IMR-90 (cell line): Measurements from ENCODE around the gene PMEPA1. TPM values are rescaled to one million over a fixed set of nuclear protein-coding genes. Genes with fewer than 3 reads are reported as not detected.

ENCODE experiments used
- ATAC-seq: fragments of 200-7000 bp; cut with Tn5 transposase; 2 replicates; pipeline ENCODE4 v1.9.1; 2020; ENCODE audit warnings: low read depth, mild to moderate bottlenecking, moderate library complexity
- BruUV-seq: library from RNA; stranded (reverse); fragments of 400-500 nt; replicated peaks from 2 replicates; lab custom pipeline; 2021; lab: Mats Ljungman, UMichigan
- CTCF ChIA-PET: fragments of 300-600 bp; formaldehyde crosslinking; extraction: SDS; loops from one replicate; lab custom pipeline; 2021; ENCODE audit warnings: antibody characterized with exemption; lab: Yijun Ruan, JAX
- POLR2A ChIA-PET: fragments of 300-600 bp; sonication (Branson Sonifier 250); formaldehyde crosslinking; loops from one replicate; lab custom pipeline; 2022; ENCODE audit warnings: antibody characterized with exemption; ENCODE audit not compliant: unreplicated experiment; lab: Charles Lee
- DNase-seq: peaks from one replicate; pipeline ENCODE4 v3.0.0; 2013
- H2AFZ ChIP-seq: replicated peaks from 2 replicates; pipeline ENCODE3; 2013; ENCODE audit warnings: low read length, mild to moderate bottlenecking; ENCODE audit not compliant: poor library complexity
- H2AK5ac ChIP-seq: 2 replicates; pipeline ENCODE4 v1.6.1; 2013; ENCODE audit warnings: low read depth, low read length, inconsistent platforms
- H2AK9ac ChIP-seq: replicated peaks from 2 replicates; pipeline ENCODE3; 2013; ENCODE audit warnings: mild to moderate bottlenecking, low read depth, low read length, moderate library complexity; ENCODE audit not compliant: poor library complexity
- H2BK120ac ChIP-seq: 2 replicates; pipeline ENCODE4 v1.6.1; 2013; ENCODE audit warnings: low read depth, low read length, inconsistent platforms
- H2BK15ac ChIP-seq: 3 replicates; pipeline ENCODE4 v1.6.1; 2013; ENCODE audit warnings: low read depth, low read length, inconsistent platforms
- H2BK20ac ChIP-seq: 2 replicates; pipeline ENCODE4 v1.6.1; 2013; ENCODE audit warnings: low read depth, mild to moderate bottlenecking, inconsistent platforms, low read length, moderate library complexity
- H2BK5ac ChIP-seq: 2 replicates; pipeline ENCODE4 v1.6.1; 2013; ENCODE audit warnings: mild to moderate bottlenecking, low read depth, low read length, inconsistent platforms; ENCODE audit not compliant: poor library complexity, severe bottlenecking
- H3K14ac ChIP-seq: replicated peaks from 2 replicates; pipeline ENCODE4 v1.6.1; 2013; ENCODE audit warnings: low read depth, low read length, inconsistent platforms
- H3K18ac ChIP-seq: 2 replicates; pipeline ENCODE4 v1.6.1; 2013; ENCODE audit warnings: low read depth, low read length, control low read depth
- H3K23ac ChIP-seq: 2 replicates; pipeline ENCODE4 v1.6.1; 2013; ENCODE audit warnings: low read depth, low read length, inconsistent platforms
- H3K27ac ChIP-seq: 2 replicates; pipeline ENCODE4 v1.5.1; 2013; ENCODE audit warnings: mild to moderate bottlenecking, control low read depth, low read length; ENCODE audit not compliant: insufficient read depth
- H3K27me3 ChIP-seq: 2 replicates; pipeline ENCODE4 v1.6.1; 2013; ENCODE audit warnings: low read length; ENCODE audit not compliant: control insufficient read depth, insufficient read depth
- H3K36me3 ChIP-seq: 2 replicates; pipeline ENCODE4 v1.6.1; 2013; ENCODE audit warnings: low read length, mixed read lengths; ENCODE audit not compliant: control insufficient read depth, insufficient read depth
- H3K4ac ChIP-seq: 2 replicates; pipeline ENCODE4 v1.6.1; 2013; ENCODE audit warnings: low read depth, low read length, inconsistent platforms
- H3K4me1 ChIP-seq: 2 replicates; pipeline ENCODE4 v1.6.1; 2013; ENCODE audit warnings: low read length, mixed read lengths; ENCODE audit not compliant: control insufficient read depth, insufficient read depth
- H3K4me2 ChIP-seq: 2 replicates; pipeline ENCODE4 v1.6.1; 2013; ENCODE audit warnings: low read depth, mild to moderate bottlenecking, control low read depth, low read length, moderate library complexity
- H3K4me3 ChIP-seq: 2 replicates; pipeline ENCODE4 v1.5.1; 2013; ENCODE audit warnings: low read depth, mild to moderate bottlenecking, control low read depth, low read length, moderate library complexity; ENCODE audit not compliant: insufficient read depth
- H3K56ac ChIP-seq: 2 replicates; pipeline ENCODE4 v1.6.1; 2013; ENCODE audit warnings: low read length, inconsistent platforms; ENCODE audit not compliant: insufficient read depth; ENCODE audit errors: extremely low read depth
- H3K79me1 ChIP-seq, 2 experiments: 2 replicates each; pipeline ENCODE4 v1.6.1; 2013; ENCODE audit warnings: low read length in 2 of 2, inconsistent platforms in 1 of 2, low read depth in 1 of 2
- H3K9ac ChIP-seq: 2 replicates; pipeline ENCODE4 v1.6.1; 2013; ENCODE audit warnings: low read depth, low read length, control low read depth
- H3K9me1 ChIP-seq: 2 replicates; pipeline ENCODE4 v1.6.1; 2013; ENCODE audit warnings: low read length, inconsistent platforms; ENCODE audit not compliant: insufficient read depth
- H3K9me3 ChIP-seq: 2 replicates; pipeline ENCODE4 v1.6.1; 2013; ENCODE audit warnings: low read length; ENCODE audit not compliant: control insufficient read depth, insufficient read depth
- H4K20me1 ChIP-seq: 2 replicates; pipeline ENCODE4 v1.6.1; 2013; ENCODE audit warnings: low read length, inconsistent platforms; ENCODE audit not compliant: insufficient read depth
- H4K5ac ChIP-seq: 2 replicates; pipeline ENCODE4 v1.6.1; 2013; ENCODE audit warnings: mild to moderate bottlenecking, low read depth, low read length, control low read depth
- H4K8ac ChIP-seq, 2 experiments: 2 replicates each; pipeline ENCODE4 v1.6.1; 2013; ENCODE audit warnings: low read depth in 2 of 2, low read length in 2 of 2, control low read depth in 1 of 2, inconsistent platforms in 1 of 2
- H4K91ac ChIP-seq: 2 replicates; pipeline ENCODE4 v1.6.1; 2013; ENCODE audit warnings: low read depth, low read length, inconsistent platforms; ENCODE audit not compliant: insufficient read depth
- BHLHE40 ChIP-seq: fragments of 150-350 bp; IDR thresholded peaks from 2 replicates; pipeline ENCODE4 v1.6.1; 2016; ENCODE audit warnings: mild to moderate bottlenecking, low read depth, low read length
- CEBPB ChIP-seq: IDR thresholded peaks from 2 replicates; pipeline ENCODE4 v1.6.1; 2012; ENCODE audit warnings: low read depth, low read length, improper control_type of control experiment
- CHD1 ChIP-seq: IDR thresholded peaks from 2 replicates; pipeline ENCODE4 v1.6.1; 2012; ENCODE audit warnings: low read depth, low read length, improper control_type of control experiment
- MAFK ChIP-seq: IDR thresholded peaks from 2 replicates; pipeline ENCODE4 v1.6.1; 2012; ENCODE audit warnings: low read depth, low read length, improper control_type of control experiment
- MAZ ChIP-seq: IDR thresholded peaks from 2 replicates; pipeline ENCODE4 v1.6.1; 2012; ENCODE audit warnings: low read depth, mild to moderate bottlenecking, low read length, improper control_type of control experiment, moderate library complexity, borderline replicate concordance
- NFE2L2 ChIP-seq: fragments of 150-350 bp; IDR thresholded peaks from 2 replicates; pipeline ENCODE4 v1.6.1; 2016; ENCODE audit warnings: low read depth, mild to moderate bottlenecking, low read length
- POLR2A ChIP-seq: IDR thresholded peaks from 2 replicates; pipeline ENCODE4 v1.6.1; 2012; ENCODE audit warnings: mild to moderate bottlenecking, low read depth, low read length
- RAD21 ChIP-seq: IDR thresholded peaks from 2 replicates; pipeline ENCODE4 v1.6.1; 2012; ENCODE audit warnings: low read length, improper control_type of control experiment
- RCOR1 ChIP-seq: IDR thresholded peaks from 2 replicates; pipeline ENCODE4 v1.6.1; 2012; ENCODE audit warnings: mild to moderate bottlenecking, low read length, improper control_type of control experiment; ENCODE audit not compliant: insufficient replicate concordance
- RFX5 ChIP-seq: IDR thresholded peaks from 2 replicates; pipeline ENCODE4 v1.8.0; 2012; ENCODE audit warnings: low read depth, mild to moderate bottlenecking, low read length, moderate library complexity
- WGBS, 2 experiments: methylation state at CpG; one replicate each; pipeline versions ENCODE4 v1.1.5 to v1.1.7; 2013; ENCODE audit warnings: missing lambda C conversion rate in 2 of 2; ENCODE audit not compliant: insufficient read length in 1 of 2; ENCODE audit errors: extremely low coverage in 2 of 2; 5-methylcytosine and 5-hydroxymethylcytosine counted together
- dilution Hi-C: fragments of 300-500 bp; cut with HindIII; formaldehyde crosslinking; loops from one replicate; pipeline ENCODE4 v1.14.3; 2018; ENCODE audit warnings: low sequenced_read_pairs; ENCODE audit not compliant: unreplicated experiment
- in situ Hi-C: fragments of 300-500 bp; cut with MboI; formaldehyde crosslinking; loops from 3 replicates; pipeline ENCODE4 v1.14.3; 2019; ENCODE audit warnings: low sequenced_read_pairs, inconsistent platforms, mixed read lengths
- intact Hi-C: fragments of 100-400 bp; cut with micrococcal nuclease; formaldehyde crosslinking; loops from 2 replicates; pipeline ENCODE4 v1.10.0; 2022
- polyA plus RNA-seq, 3 experiments: library from polyadenylated mRNA; depleted of rRNA; stranded (reverse); fragments of >200 nt; gene quantifications; 2 replicates each; pipeline ENCODE4 v1.2.3, GENCODE V29; 2012; ENCODE audit warnings: low replicate concordance in 1 of 3
- total RNA-seq: library from RNA; depleted of rRNA; stranded (reverse); fragments of >200 nt; gene quantifications from 2 replicates; pipeline ENCODE4 v1.2.3, GENCODE V29; 2012
- TF ChIP-seq, protein P1 (sequence below): fragments of 150-350 bp; IDR thresholded peaks from 2 replicates; pipeline ENCODE4 v1.6.1; 2016; ENCODE audit warnings: low read depth, mild to moderate bottlenecking, low read length, moderate library complexity, borderline replicate concordance
- TF ChIP-seq, protein P2 (sequence below): conservative IDR thresholded peaks from 2 replicates; pipeline ENCODE4 v1.5.1; 2012; ENCODE audit warnings: mild to moderate bottlenecking, low read depth, low read length, improper control_type of control experiment
- TF ChIP-seq, protein P3 (sequence below): fragments of 150-350 bp; IDR thresholded peaks from 2 replicates; pipeline ENCODE4 v1.6.1; 2017; ENCODE audit warnings: mild to moderate bottlenecking, antibody characterized with exemption, low read length, low read depth

The PMEPA1 gene
- total and polyA plus RNA-seq, 2 of the 4 experiments (the other 2 are of a cell fraction) = 2.0 to 6.9 TPM

DNA sequence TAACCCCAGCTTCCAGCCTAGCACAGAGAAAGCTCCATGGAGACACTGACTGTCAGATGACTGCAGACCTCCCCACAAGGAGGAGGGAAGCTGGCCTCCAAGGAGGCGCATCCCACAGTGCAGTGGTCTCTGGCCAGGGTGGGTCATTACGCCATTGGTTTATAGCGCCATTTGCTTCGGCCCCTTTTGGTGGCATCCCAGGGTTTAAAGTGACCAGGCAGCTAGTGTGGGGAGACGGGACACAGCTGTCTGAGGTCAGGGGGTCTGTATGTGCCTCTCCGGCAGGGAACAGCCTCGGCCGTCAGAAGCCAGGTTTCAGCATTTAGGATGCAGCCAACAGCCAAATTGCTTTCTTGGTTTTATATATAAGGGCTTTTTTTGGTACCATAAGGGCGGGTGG lies 15.8 kb upstream of the PMEPA1 start:
- H3K27ac ChIP-seq = no peak overlapping the region
- no peak overlapping the region for H3K9ac ChIP-seq
- no peak overlapping the region for H2AFZ ChIP-seq
- intact Hi-C loops (no loop called here), in situ Hi-C loops (no loop called here), dilution Hi-C loops (no loop called here)
- H3K4me3 ChIP-seq = no peak overlapping the region
- TF ChIP-seq, protein P1, sequence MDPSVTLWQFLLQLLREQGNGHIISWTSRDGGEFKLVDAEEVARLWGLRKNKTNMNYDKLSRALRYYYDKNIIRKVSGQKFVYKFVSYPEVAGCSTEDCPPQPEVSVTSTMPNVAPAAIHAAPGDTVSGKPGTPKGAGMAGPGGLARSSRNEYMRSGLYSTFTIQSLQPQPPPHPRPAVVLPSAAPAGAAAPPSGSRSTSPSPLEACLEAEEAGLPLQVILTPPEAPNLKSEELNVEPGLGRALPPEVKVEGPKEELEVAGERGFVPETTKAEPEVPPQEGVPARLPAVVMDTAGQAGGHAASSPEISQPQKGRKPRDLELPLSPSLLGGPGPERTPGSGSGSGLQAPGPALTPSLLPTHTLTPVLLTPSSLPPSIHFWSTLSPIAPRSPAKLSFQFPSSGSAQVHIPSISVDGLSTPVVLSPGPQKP = no peak
- TF ChIP-seq NFE2L2 = no peak
- TF ChIP-seq POLR2A = no peak
- TF ChIP-seq CHD1 = no peak
- TF ChIP-seq, protein P2, sequence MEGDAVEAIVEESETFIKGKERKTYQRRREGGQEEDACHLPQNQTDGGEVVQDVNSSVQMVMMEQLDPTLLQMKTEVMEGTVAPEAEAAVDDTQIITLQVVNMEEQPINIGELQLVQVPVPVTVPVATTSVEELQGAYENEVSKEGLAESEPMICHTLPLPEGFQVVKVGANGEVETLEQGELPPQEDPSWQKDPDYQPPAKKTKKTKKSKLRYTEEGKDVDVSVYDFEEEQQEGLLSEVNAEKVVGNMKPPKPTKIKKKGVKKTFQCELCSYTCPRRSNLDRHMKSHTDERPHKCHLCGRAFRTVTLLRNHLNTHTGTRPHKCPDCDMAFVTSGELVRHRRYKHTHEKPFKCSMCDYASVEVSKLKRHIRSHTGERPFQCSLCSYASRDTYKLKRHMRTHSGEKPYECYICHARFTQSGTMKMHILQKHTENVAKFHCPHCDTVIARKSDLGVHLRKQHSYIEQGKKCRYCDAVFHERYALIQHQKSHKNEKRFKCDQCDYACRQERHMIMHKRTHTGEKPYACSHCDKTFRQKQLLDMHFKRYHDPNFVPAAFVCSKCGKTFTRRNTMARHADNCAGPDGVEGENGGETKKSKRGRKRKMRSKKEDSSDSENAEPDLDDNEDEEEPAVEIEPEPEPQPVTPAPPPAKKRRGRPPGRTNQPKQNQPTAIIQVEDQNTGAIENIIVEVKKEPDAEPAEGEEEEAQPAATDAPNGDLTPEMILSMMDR = no peak
- no peak for TF ChIP-seq RFX5
- no peak for TF ChIP-seq MAZ
- TF ChIP-seq, protein P3, sequence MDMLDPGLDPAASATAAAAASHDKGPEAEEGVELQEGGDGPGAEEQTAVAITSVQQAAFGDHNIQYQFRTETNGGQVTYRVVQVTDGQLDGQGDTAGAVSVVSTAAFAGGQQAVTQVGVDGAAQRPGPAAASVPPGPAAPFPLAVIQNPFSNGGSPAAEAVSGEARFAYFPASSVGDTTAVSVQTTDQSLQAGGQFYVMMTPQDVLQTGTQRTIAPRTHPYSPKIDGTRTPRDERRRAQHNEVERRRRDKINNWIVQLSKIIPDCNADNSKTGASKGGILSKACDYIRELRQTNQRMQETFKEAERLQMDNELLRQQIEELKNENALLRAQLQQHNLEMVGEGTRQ = no peak
- no peak for TF ChIP-seq MAFK
- no peak for TF ChIP-seq BHLHE40
- no peak for TF ChIP-seq CEBPB
- TF ChIP-seq RAD21 = no peak
- TF ChIP-seq RCOR1 = no peak
- H3K9me3 ChIP-seq = no peaks in the 10 kb centered on the region
- H3K4ac ChIP-seq = no peak overlapping the region
- ATAC-seq = no peak
- H3K36me3 ChIP-seq = no peaks in the 10 kb centered on the region
- no peak overlapping the region for H4K8ac ChIP-seq
- no peak overlapping the region for H3K23ac ChIP-seq
- 31% methylated on average over 7 of the region's 9 CpGs; no CpG with 5 or more reads in 1 of the 2 experiments for WGBS, 2 experiments
- no peak overlapping the region for H2BK5ac ChIP-seq
- H2BK20ac ChIP-seq = no peak overlapping the region
- H3K4me2 ChIP-seq = no peak overlapping the region
- H3K18ac ChIP-seq = no peak overlapping the region
- no peaks in the 10 kb centered on the region for H3K79me1 ChIP-seq
- BruUV-seq = no TSS peak
- H4K20me1 ChIP-seq = no peaks in the 10 kb centered on the region
- POLR2A ChIA-PET = no interaction called here
- H2BK15ac ChIP-seq = no peak overlapping the region
- no peak overlapping the region for H2AK9ac ChIP-seq
- H3K9me1 ChIP-seq = no peaks in the 10 kb centered on the region
- peaks cover 74% of the 10 kb centered on the region for H3K27me3 ChIP-seq
- no peak overlapping the region for H4K91ac ChIP-seq
- H2BK120ac ChIP-seq = no peak overlapping the region
- no peak overlapping the region for H4K5ac ChIP-seq
- H3K4me1 ChIP-seq = no peaks in the 10 kb centered on the region
- no peak overlapping the region for H3K56ac ChIP-seq
- no peak overlapping the region for H2AK5ac ChIP-seq
- DNase-seq = no peak
- CTCF ChIA-PET = no interaction called here
- H3K14ac ChIP-seq = no peak overlapping the region
